H1 (cell line): Measurements from ENCODE around the gene ADCY5. TPM values are rescaled to one million over a fixed set of nuclear protein-coding genes. Genes with fewer than 3 reads are reported as not detected.

Experiments
- CTCF ChIA-PET: fragments of 300-600 bp; sonication (Branson Sonifier 250); formaldehyde crosslinking; loops from one replicate; lab custom pipeline; 2021; ENCODE audit not compliant: partially characterized antibody; lab: Charles Lee
- POLR2A ChIA-PET: fragments of 300-600 bp; sonication (Branson Sonifier 250); formaldehyde crosslinking; loops from one replicate; lab custom pipeline; 2021; ENCODE audit warnings: inconsistent platforms; ENCODE audit not compliant: partially characterized antibody; lab: Charles Lee
- DNase-seq, 2 experiments: peaks; one replicate each; pipeline versions ENCODE4 v3.0.0 to v3.0.0-alpha.2; 2010 to 2022; ENCODE audit warnings: low spot score in 2 of 2, low read depth in 1 of 2, mixed read lengths in 1 of 2
- FAIRE-seq: peaks from 2 replicates; lab custom pipeline; 2011; peaks lifted over from hg19 to GRCh38; lab: Jason Lieb, UNC
- H2AFZ ChIP-seq: 2 replicates; pipeline ENCODE4 v1.8.1; 2012; ENCODE audit warnings: low read length, inconsistent platforms
- H2AK5ac ChIP-seq: 2 replicates; pipeline ENCODE4 v1.6.1; 2013; ENCODE audit warnings: low read depth, low read length
- H2BK120ac ChIP-seq: replicated peaks from 2 replicates; pipeline ENCODE3; 2013; ENCODE audit warnings: low read depth, low read length, inconsistent platforms
- H2BK12ac ChIP-seq: 2 replicates; pipeline ENCODE4 v1.6.1; 2013; ENCODE audit warnings: low read depth, low read length
- H2BK15ac ChIP-seq: 2 replicates; pipeline ENCODE4 v1.6.1; 2013; ENCODE audit warnings: low read length
- H2BK20ac ChIP-seq: 2 replicates; pipeline ENCODE4 v1.6.1; 2013; ENCODE audit warnings: low read length
- H2BK5ac ChIP-seq: 2 replicates; pipeline ENCODE4 v1.6.1; 2013; ENCODE audit warnings: low read depth, low read length
- H3K14ac ChIP-seq: 2 replicates; pipeline ENCODE4 v1.6.1; 2013; ENCODE audit warnings: inconsistent platforms; ENCODE audit not compliant: insufficient read length
- H3K18ac ChIP-seq: 2 replicates; pipeline ENCODE4 v1.6.1; 2013; ENCODE audit warnings: low read length; ENCODE audit errors: extremely low read depth
- H3K23ac ChIP-seq: 2 replicates; pipeline ENCODE4 v1.6.1; 2013; ENCODE audit warnings: inconsistent platforms; ENCODE audit not compliant: insufficient read length
- H3K23me2 ChIP-seq: 2 replicates; pipeline ENCODE4 v1.6.1; 2013; ENCODE audit warnings: low read depth, low read length
- H3K27ac ChIP-seq: 2 replicates; pipeline ENCODE4 v1.6.1; 2011; ENCODE audit warnings: low read depth, low read length, inconsistent platforms
- H3K27me3 ChIP-seq, 4 experiments: replicated peaks in 1 of 4; 1 replicate in 1 of 4; 2 replicates in 3 of 4; pipeline versions ENCODE4 v1.6.1 to v1.8.1; 2011 to 2013; ENCODE audit warnings: low read length in 3 of 4, mild to moderate bottlenecking in 3 of 4, inconsistent platforms in 2 of 4, mixed read lengths in 2 of 4, moderate library complexity in 1 of 4; ENCODE audit not compliant: control insufficient read depth in 3 of 4, insufficient read depth in 3 of 4; ENCODE audit errors: extremely low read depth in 1 of 4
- H3K36me3 ChIP-seq, 4 experiments: 2 replicates each; pipeline versions ENCODE4 v1.6.1 to v1.8.1; 2011 to 2013; ENCODE audit warnings: mild to moderate bottlenecking in 4 of 4, low read length in 3 of 4, moderate library complexity in 2 of 4, control low read depth in 1 of 4, inconsistent platforms in 1 of 4; ENCODE audit not compliant: insufficient read depth in 4 of 4, control insufficient read depth in 2 of 4
- H3K4ac ChIP-seq: replicated peaks from 2 replicates; pipeline ENCODE3; 2013; ENCODE audit warnings: low read length, low read depth, mixed read lengths, inconsistent platforms; ENCODE audit not compliant: insufficient read length
- H3K4me1 ChIP-seq, 4 experiments: replicated peaks in 1 of 4; 1 replicate in 1 of 4; 2 replicates in 3 of 4; pipeline versions ENCODE4 v1.6.1 to v1.8.1; 2011 to 2013; ENCODE audit warnings: low read length in 3 of 4, inconsistent platforms in 2 of 4, mixed read lengths in 1 of 4; ENCODE audit not compliant: insufficient read depth in 4 of 4, control insufficient read depth in 3 of 4
- H3K4me2 ChIP-seq, 2 experiments: 2 replicates each; pipeline versions ENCODE4 v1.6.1 to v1.8.1; 2011 to 2013; ENCODE audit warnings: low read depth in 2 of 2, low read length in 2 of 2, control low read depth in 1 of 2, inconsistent platforms in 1 of 2, mild to moderate bottlenecking in 1 of 2; ENCODE audit not compliant: insufficient read depth in 1 of 2
- H3K4me3 ChIP-seq, 4 experiments: fragments of 200-600, 300-600 bp in 1 of 4; sonication (generic), shearing (Covaris generic), sonication (Bioruptor Twin) in 1 of 4; 2 replicates each; pipeline versions ENCODE4 v1.5.1 to v1.8.1; 2011 to 2016; ENCODE audit warnings: low read length in 4 of 4, low read depth in 3 of 4, control low read depth in 2 of 4, inconsistent platforms in 2 of 4, mild to moderate bottlenecking in 2 of 4, mixed read lengths in 1 of 4, moderate library complexity in 1 of 4; ENCODE audit not compliant: insufficient read depth in 2 of 4; ENCODE audit errors: extremely low read depth in 1 of 4
- H3K56ac ChIP-seq: replicated peaks from 2 replicates; pipeline ENCODE3; 2013; ENCODE audit warnings: low read depth, mild to moderate bottlenecking, mixed read lengths, low read length, inconsistent platforms; ENCODE audit not compliant: insufficient read length
- H3K79me1 ChIP-seq: 2 replicates; pipeline ENCODE4 v1.6.1; 2013; ENCODE audit warnings: low read depth, low read length, control low read depth
- H3K79me2 ChIP-seq, 2 experiments: 2 replicates each; pipeline versions ENCODE4 v1.6.1 to v1.8.1; 2012 to 2013; ENCODE audit warnings: low read length in 2 of 2, mild to moderate bottlenecking in 2 of 2, inconsistent platforms in 1 of 2; ENCODE audit not compliant: insufficient read depth in 2 of 2, control insufficient read depth in 1 of 2
- H3K9ac ChIP-seq, 4 experiments: replicated peaks in 1 of 4; 1 replicate in 1 of 4; 2 replicates in 3 of 4; pipeline versions ENCODE4 v1.6.1 to v1.8.1; 2011 to 2013; ENCODE audit warnings: low read depth in 3 of 4, low read length in 3 of 4, control low read depth in 2 of 4, mild to moderate bottlenecking in 2 of 4, moderate library complexity in 2 of 4, inconsistent platforms in 1 of 4; ENCODE audit errors: extremely low read depth in 1 of 4
- H3K9me3 ChIP-seq, 2 experiments: 2 replicates each; pipeline versions ENCODE4 v1.6.1 to v1.8.1; 2012 to 2013; ENCODE audit warnings: mild to moderate bottlenecking in 2 of 2, moderate library complexity in 2 of 2, control low read depth in 1 of 2, inconsistent platforms in 1 of 2, low read depth in 1 of 2, low read length in 1 of 2, mixed read lengths in 1 of 2; ENCODE audit not compliant: insufficient read depth in 2 of 2
- H4K20me1 ChIP-seq, 2 experiments: replicated peaks in 1 of 2; 2 replicates each; pipeline versions ENCODE3 to v1.8.1; 2011 to 2013; ENCODE audit warnings: inconsistent platforms in 2 of 2, low read length in 2 of 2, mild to moderate bottlenecking in 1 of 2; ENCODE audit not compliant: insufficient read depth in 2 of 2, control insufficient read depth in 1 of 2
- H4K5ac ChIP-seq: 2 replicates; pipeline ENCODE4 v1.6.1; 2013; ENCODE audit warnings: low read length, low read depth, mixed read lengths, inconsistent platforms; ENCODE audit not compliant: insufficient read length
- H4K8ac ChIP-seq: 2 replicates; pipeline ENCODE4 v1.8.0; 2013; ENCODE audit warnings: mild to moderate bottlenecking, moderate library complexity, low read length, inconsistent platforms; ENCODE audit not compliant: insufficient read depth; ENCODE audit errors: extremely low read depth
- H4K91ac ChIP-seq: replicated peaks from 2 replicates; pipeline ENCODE3; 2013; ENCODE audit warnings: low read length, mixed read lengths, inconsistent platforms; ENCODE audit not compliant: insufficient read length
- CHD1 ChIP-seq: IDR thresholded peaks from 2 replicates; pipeline ENCODE4 v1.6.1; 2012; ENCODE audit warnings: low read depth, low read length, improper control_type of control experiment
- E2F6 ChIP-seq: IDR thresholded peaks from 2 replicates; pipeline ENCODE4 v1.6.1; 2012; ENCODE audit warnings: inconsistent platforms
- EZH2 ChIP-seq: fragments of 200-600 bp; sonication (generic); IDR thresholded peaks from 2 replicates; pipeline ENCODE4 v1.7.1; 2012; ENCODE audit warnings: low read depth, mild to moderate bottlenecking, moderate library complexity, low read length, inconsistent platforms; ENCODE audit not compliant: severe bottlenecking
- KDM1A ChIP-seq: fragments of 200-600, 300-600 bp; sonication (generic); IDR thresholded peaks from 2 replicates; pipeline ENCODE4 v1.7.1; 2016; ENCODE audit warnings: mild to moderate bottlenecking, low read length, borderline replicate concordance
- MAX ChIP-seq: IDR thresholded peaks from 2 replicates; pipeline ENCODE4 v1.6.1; 2012; ENCODE audit warnings: inconsistent platforms
- POLR2A ChIP-seq, 2 experiments: IDR thresholded peaks; 1 replicate in 1 of 2; 2 replicates in 1 of 2; pipeline ENCODE4 v1.6.1; 2011; ENCODE audit warnings: low read depth in 2 of 2, low read length in 2 of 2, mild to moderate bottlenecking in 2 of 2; ENCODE audit errors: control extremely low read depth in 1 of 2
- RAD21 ChIP-seq, 2 experiments: IDR thresholded peaks in 1 of 2; conservative IDR thresholded peaks in 1 of 2; 2 replicates each; pipeline ENCODE4 v1.6.1; 2011; ENCODE audit warnings: low read depth in 2 of 2, low read length in 2 of 2, improper control_type of control experiment in 1 of 2, inconsistent platforms in 1 of 2, mild to moderate bottlenecking in 1 of 2, moderate library complexity in 1 of 2
- SP1 ChIP-seq: IDR thresholded peaks from 2 replicates; pipeline ENCODE4 v1.6.1; 2011; ENCODE audit warnings: low read depth, low read length
- TAF7 ChIP-seq: optimal IDR thresholded peaks from 2 replicates; pipeline ENCODE3; 2011; ENCODE audit warnings: low read depth, mild to moderate bottlenecking, inconsistent platforms, low read length, moderate library complexity, borderline replicate concordance
- WGBS, 2 experiments: shearing (Covaris generic) in 1 of 2; methylation state at CpG; one replicate each; pipeline versions ENCODE4 v1.1.6 to v1.1.7; 2013 to 2015; ENCODE audit warnings: low lambda C conversion rate in 2 of 2, mixed read lengths in 2 of 2, inconsistent platforms in 1 of 2, low coverage in 1 of 2, missing lambda C conversion rate in 1 of 2; ENCODE audit not compliant: insufficient replicate concordance in 2 of 2, insufficient coverage in 1 of 2, insufficient read length in 1 of 2; ENCODE audit errors: extremely low coverage in 1 of 2, missing lambda C conversion rate in 1 of 2; 5-methylcytosine and 5-hydroxymethylcytosine counted together
- polyA plus RNA-seq, 7 experiments: library from polyadenylated mRNA; depleted of rRNA in 3 of 7; stranded (reverse) in 5 of 7; unstranded in 2 of 7; fragments of >200 nt in 5 of 7; fragments of 200-250 nt in 2 of 7; gene quantifications; 1 replicate in 5 of 7; 2 replicates in 1 of 7; 4 replicates in 1 of 7; pipeline versions ENCODE4 v1.2.1 to v1.2.3, GENCODE V29; 2011 to 2013; ENCODE audit warnings: missing spikeins in 2 of 7, mixed read lengths in 2 of 7
- total RNA-seq: library from RNA; stranded (reverse); fragmentation: NEBNext Ultra II Directional; extraction: Animal tissue kit (Norgen Biotek cat#: 25700); gene quantifications from 2 replicates; pipeline ENCODE4 v1.2.1, GENCODE V29; 2021

The ADCY5 gene
- total and polyA plus RNA-seq, 2 of the 8 experiments (the other 6 are each of a cell fraction or from before 2014, with no cell fraction given): 18.9 to 40.8 TPM

GRCh38 chr3:123262226-123262625 is 186.7 kb downstream of the ADCY5 start:
- no peak for DNase-seq

More at GRCh38 chr3:123262226-123262625, 186.7 kb downstream of the ADCY5 start:
- Histone ChIP-seq H4K20me1 (no peaks in the 10 kb centered on the region), H3K79me1 (no peaks in the 10 kb centered on the region), H3K4me3 (no peak overlapping the region), H3K4me2 (no peak overlapping the region), H3K9ac (no peak overlapping the region), H3K79me2 (no peaks in the 10 kb centered on the region), H2BK5ac (no peak overlapping the region), H3K27ac (no peak overlapping the region), H4K91ac (no peak overlapping the region), H2BK120ac (no peak overlapping the region), H3K9me3 (no peaks in the 10 kb centered on the region), H2BK20ac (no peak overlapping the region), H4K8ac (no peak overlapping the region), H3K23ac (no peak overlapping the region), H3K23me2 (no peaks in the 10 kb centered on the region), H4K5ac (no peak overlapping the region), H3K27me3 (no peaks in the 10 kb centered on the region), H2AFZ (no peak overlapping the region), H3K4ac (no peak overlapping the region), H3K4me1 (no peaks in the 10 kb centered on the region), H3K18ac (no peak overlapping the region), H2BK15ac (no peak overlapping the region), H3K14ac (no peak overlapping the region), H3K36me3 (0 out of 8 replicates have a peak, but pooled peaks cover 0 to 2% (median 0%) of the 10 kb centered on the region in 4 experiments), H2BK12ac (no peak overlapping the region), H2AK5ac (no peak overlapping the region), H3K56ac (no peak overlapping the region)
- peak; percentile 36 for FAIRE-seq
- CTCF ChIA-PET: interaction anchor here (1.1 to 1.4 kb wide), 2 partner anchors 15 to 19 kb away, joined by 3 read pairs; no protein-coding TSS in a partner anchor
- POLR2A ChIA-PET: no interaction called here
- 87% methylated on average over 2 of the region's 2 CpGs; no CpG with 5 or more reads in 1 of the 2 experiments for WGBS, 2 experiments
- TF ChIP-seq CHD1 (no peak), KDM1A (no peak), RAD21 (IDR thresholded peaks at IDR 0.05 in 1 of 2, conservative IDR thresholded peaks at IDR 0.05 in 1 of 2; ENCODE audit: low read depth in 2 of 2, low read length in 2 of 2) (no peak), SP1 (no peak), POLR2A (IDR thresholded peaks at IDR 0.05; ENCODE audit: control extremely low read depth in 1 of 2, low read depth in 2 of 2, low read length in 2 of 2) (no peak), EZH2 (no peak), E2F6 (no peak), TAF7 (no peak), MAX (no peak)
